Measurements from ENCODE around the gene AQP1.

The AQP1 gene

DNA sequence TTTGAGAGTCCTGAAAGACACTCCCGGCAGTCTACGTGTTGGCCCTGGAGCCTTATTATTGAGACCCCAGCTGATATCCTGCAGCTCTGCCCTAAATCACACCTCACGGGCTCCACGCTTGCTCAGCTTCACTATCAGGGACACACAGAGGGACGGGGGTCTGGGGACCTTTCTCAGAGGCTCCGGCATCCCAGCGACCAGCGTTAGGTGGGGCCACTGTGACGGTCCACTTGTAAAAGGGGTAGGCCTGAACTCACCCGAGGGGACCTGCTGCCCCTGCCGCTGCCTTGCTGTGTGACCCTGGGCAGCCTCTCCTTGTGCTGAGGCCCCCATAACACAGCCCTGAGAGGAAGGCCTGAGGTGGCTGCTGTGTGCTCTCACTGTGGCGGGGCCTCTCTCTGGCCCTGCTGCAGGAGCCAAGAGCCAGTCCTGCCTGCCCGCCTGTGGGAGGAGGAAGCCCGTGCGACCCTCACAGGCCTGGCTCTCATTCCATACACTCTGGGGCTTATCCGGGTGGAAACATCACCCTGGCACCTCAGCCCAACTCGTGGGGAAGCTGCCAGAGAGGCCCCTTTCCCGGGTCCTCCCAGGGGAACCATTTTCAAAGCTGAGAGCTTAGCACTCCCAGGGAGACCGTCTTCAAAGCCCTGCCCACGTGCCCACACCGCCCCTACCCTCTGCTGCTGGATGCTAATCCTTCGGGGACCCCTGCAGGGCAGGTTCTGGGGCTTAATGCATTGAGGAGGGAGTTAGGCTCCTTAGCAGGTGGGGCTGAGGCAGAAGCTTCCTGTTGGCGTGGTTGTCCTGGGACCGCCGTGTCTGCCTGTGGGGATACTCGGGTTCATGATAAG lies 21.7 kb downstream of the AQP1 start:
- in situ Hi-C loops (cut with MboI; ENCODE audit: low sequenced_read_pairs) = no loop called here

DNA sequence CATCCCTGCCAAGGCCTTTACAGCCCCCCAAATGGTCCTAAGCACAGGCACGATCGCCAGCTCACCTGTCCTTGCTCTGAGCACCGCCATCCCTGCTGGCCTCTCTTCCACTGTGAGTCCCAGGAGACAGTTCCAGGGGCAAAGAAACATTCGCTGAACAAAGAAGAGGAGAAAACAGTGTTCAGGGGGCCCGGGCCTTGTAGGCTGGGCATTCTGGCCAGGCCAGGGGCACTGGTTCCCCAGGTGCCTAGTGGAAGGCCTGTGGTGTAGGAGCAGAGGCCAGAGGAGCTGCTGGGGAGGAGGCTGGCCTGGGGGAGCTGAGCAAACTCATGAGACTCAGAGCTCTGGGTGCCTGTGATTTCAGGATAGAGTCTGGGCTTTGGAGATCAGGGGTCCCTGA lies 22.6 kb downstream of the AQP1 start:
- in situ Hi-C loops (cut with MboI; ENCODE audit: low sequenced_read_pairs) = no loop called here

DNA sequence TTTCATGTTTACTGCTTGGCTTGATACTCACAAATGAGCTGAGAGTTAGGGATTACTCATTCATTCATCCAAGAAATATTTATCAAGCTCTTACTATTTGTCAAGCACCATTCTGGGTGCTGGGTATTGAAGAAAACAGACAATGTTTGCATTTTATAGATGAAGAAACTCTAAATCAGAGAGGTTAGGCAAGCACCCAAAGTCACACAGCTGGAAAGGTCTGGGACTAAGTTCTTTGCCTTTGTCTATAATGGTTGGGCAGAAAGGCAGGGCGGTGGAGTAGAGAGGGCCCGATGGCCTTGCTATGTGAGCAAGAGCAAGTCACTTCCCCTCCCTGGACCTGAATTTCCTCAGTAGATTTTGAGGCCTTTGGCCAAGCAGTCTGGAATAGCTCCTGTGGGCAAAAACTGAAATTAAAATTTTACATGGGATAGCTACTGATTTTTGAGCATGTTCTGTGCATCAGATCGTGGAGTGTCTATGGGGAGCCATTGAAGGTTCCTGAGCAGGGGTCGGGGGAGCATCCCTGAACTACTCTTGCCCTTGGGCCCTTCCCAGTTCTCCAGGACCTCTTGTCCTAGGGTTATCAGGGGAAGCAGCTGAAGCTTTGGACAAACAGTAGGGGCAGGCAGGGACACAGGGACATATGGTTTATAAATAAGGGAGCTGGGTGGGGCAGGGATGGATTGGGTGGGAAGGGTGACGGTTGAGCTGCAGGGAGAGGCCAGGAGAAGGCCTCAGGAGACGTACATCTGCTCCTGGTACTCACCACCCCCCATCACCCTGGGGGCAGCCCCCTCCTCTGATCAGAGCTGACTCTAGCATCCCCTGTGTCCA lies 23.3 kb downstream of the AQP1 start:
- in situ Hi-C loops (cut with MboI; ENCODE audit: low sequenced_read_pairs) = no loop called here

DNA sequence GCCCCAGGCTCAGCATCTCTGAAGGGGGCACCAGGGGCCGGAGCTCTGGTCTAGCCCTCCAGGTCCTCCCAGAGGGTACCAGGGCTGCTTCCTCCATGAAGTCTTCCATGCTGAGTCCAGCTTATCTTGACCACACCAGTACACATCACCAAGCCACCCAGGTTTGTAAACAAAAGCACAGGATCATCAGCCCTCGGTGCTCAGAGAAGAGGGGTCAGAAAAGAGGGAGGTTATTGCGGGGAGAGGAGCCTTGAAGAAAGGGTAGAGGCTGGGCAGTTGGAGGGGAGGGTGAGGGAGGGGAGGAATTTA lies 23.9 kb downstream of the AQP1 start:
- in situ Hi-C loops (cut with MboI; ENCODE audit: low sequenced_read_pairs) = no loop called here

DNA sequence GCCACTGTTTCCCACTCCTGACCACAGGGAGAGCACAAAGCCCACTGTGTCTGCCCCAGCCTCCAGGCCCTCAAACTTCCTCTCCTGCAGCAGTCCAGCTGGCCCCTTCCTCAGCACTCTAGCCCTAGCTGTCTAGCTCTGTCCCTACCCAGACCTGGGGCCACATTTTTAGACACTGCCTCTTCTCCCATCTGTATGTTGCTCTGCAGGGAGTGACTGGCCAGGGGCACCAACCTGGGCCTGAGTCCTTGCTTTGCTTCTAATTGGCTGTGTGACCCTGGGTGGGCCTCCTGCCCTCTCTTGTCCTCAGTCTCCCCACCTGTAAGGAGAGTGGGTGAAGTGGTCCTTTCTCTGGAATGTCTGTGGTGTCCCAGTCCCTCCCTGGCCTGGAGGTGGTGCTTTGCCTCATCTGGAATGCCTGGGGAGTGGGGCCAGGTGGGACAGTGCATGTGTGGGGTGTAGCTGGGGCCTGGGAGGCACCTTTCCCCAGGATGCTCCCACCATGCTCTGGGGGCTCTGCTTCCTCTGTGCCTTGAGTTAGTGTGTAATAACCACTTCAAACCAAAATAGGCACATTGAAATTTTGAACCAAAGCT lies 25.1 kb downstream of the AQP1 start:
- in situ Hi-C loops (cut with MboI; ENCODE audit: low sequenced_read_pairs) = no loop called here

DNA sequence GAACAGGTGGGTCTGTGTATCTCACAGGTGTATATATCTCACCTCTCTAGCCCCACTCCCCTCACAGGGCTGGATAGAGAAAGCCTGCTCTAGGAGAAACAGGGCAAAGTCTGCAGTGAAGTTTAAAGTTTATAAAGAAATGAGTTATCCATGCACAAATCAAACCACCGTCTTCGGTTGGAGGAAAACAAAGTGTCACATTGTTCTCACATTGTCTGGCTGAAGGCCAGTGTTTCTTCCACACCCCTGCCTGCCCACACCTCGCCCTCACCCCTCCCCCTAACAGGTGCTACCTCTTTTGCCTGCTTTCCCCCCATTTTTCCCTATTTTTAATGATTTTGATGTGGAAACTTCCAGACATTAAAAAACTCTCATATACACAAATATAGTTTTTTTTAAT lies 25.8 kb downstream of the AQP1 start:
- in situ Hi-C loops (cut with MboI; ENCODE audit: low sequenced_read_pairs) = no loop called here

DNA sequence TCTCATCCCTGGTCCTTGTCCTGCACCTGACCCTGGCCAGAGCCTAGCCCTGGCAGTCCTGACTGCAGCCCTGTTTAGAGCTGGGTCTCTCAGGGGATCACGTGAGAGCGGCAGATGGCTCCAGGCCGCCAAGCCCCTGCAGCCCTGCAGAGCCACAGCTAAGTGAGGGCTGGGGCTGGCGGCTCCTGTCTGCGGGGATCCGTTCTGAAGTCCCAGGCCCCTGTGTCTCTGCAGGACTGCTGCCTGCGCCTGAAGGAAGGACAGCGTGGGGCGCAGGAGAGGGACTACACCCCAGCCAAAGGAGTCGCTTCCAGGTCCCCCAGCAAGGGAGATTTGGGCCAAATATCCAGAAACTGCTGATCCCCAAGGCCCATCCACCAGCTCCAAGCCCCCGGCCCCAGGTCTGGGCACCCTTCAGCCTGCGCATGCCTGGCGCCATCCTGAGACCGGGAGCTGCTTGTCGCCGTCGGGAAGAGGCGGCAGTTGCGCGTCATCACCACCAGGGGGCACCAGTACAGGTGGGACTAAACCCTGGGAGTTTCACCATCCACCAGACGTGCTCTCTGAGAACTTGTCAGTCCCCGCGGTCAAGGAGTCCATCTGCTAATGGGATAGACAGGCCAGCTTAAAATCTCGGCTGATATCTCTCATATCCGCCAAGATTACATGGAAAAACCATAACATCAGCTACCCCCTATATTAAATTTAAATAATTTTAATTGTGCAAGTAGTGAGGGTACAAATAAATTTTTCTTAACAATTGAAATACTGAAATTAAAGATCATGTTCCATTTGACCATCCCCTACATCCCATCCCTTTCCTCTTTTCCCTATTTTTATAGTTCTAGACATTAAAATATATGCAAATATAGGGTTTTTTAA lies 27.0 kb downstream of the AQP1 start:
- in situ Hi-C loops (cut with MboI; ENCODE audit: low sequenced_read_pairs) = no loop called here

DNA sequence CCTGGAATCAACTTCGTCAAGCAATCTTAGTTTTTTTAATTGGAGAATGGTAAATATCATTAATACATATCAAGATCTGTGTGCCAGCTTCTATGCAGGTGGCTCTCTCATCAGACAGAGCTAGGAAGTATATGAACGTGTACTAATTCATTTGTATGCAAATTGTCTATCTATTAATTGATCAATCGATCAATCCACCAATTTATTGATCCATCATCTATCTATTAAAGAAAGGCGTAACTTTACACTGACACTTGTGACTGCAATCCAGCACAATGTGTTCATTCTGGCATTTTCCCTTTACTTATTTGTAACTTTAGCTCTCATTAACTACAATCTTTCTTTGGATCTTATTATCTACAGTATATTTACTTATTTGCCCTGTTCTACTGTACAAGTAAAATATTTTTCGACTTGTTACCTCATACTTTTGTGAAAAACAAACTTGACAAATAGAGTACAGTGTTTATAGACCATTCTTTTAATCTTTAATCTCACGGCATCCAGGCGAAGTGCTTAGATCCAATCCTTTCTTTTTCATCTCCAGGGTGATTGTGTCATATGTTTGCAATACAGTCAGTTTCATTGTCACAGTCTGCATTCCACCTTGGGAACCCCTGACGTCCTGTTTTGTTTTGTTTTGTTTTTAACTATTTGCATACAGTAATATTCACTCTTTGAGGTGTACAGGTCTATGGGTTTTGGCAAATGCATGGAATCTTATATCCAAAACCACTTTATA lies 30.1 kb downstream of the AQP1 start:
- in situ Hi-C loops (cut with MboI; ENCODE audit: low sequenced_read_pairs) = no loop called here

DNA sequence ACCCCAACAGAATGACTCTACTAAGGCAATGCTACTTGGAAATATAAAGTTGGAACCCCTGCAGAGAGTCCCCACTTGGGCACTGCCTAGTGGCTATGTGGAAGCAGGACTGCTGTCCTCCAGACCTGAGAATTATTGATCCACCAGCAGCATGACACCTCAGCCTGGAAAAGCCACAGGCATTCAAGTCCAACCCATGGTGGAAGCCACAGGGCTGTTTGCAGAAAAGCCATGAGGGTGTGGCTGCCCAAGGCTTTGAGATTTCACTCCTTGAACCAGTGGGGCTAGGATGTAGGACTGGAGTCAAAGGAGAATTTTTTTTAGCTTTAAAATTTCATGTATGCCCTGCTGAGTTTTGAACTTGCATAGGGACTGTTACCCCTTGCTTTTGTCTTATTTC lies 38.5 kb downstream of the AQP1 start:
- in situ Hi-C loops (cut with MboI; ENCODE audit: low sequenced_read_pairs) = no loop called here

DNA sequence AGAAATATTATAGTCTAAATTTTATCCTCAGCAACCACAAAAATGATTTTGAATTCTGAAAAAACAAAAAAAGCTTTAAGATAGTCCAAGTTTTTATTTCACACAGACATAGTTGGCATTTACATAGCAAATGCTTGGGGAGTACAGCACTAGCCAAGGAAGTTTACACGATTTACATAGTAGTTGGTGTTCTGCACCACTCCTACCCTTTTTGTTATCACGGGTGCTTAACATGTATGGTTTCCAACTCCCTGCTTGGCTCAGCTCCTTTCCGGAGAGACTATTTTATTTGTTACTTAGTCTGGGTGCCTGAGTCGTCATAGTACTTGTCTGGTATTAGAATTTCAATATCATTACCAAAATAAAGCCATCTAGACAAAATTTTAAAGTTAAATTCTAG lies 43.3 kb downstream of the AQP1 start:
- in situ Hi-C loops (cut with MboI; ENCODE audit: low sequenced_read_pairs) = no loop called here

DNA sequence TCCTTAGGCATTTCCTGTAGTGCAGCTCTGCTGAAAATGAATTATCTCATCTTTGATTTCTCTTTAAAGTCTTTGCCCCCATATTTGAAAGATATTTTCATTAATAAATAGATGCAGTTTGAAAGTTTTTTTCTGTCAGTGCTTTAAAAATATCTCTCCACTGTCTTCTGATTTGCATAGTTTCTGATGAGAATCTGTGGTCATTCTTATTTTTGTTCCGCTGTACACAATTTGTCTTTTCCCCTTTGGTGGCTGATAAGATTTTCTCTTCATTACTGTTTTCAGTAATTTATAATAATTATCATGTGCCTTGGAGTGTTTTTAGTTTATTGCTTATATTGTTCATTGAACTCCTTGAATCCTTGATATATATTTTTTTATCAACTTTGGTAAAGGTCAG lies 45.1 kb downstream of the AQP1 start:
- in situ Hi-C loops (cut with MboI; ENCODE audit: low sequenced_read_pairs) = no loop called here

DNA sequence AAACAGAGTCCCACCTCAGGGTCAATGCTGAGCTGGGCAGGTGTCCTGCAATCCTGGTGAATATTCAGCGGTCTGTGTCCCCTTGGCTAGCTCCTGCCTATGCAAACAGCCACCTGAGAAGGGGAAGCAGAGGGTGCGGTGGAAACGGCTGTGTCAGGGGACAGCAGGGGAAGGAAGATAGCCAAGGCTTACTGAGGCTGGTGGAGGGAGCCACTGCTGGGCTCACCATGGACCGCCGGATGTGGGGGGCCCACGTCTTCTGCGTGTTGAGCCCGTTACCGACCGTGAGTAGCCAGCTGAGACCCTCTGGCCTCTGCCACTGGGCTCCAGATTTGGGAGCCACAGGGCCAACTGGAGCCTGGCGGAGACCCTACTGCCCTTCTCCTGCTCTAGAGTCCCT lies 52.2 kb downstream of the AQP1 start, which contains the start of gene GHRHR:
TSS of gene GHRHR (plus strand) at position 112 of the 400 bp plus-strand sequence. CDS start at position 228, 116 bp downstream.
- in situ Hi-C loops (cut with MboI; ENCODE audit: low sequenced_read_pairs) = no loop called here

DNA sequence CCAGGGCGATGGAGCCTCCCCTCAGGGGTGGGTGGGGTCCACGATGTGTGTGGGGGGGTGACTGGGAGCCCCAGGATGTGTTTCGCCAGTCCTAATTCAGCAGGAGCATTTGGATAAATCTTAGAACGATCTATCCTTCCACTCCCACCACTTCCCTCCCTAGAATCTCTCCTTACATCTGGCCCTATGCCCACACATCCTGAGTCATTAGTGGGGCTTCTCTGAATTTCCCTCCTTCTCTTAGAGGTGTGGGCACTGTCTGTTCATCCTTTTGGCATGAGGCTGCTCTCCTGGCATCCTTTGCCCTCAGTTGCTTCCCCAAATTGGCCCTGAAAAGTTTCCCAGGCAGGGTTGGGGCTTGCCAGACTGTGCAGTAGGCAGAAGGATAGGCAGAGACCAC lies 53.7 kb downstream of the AQP1 start:
- in situ Hi-C loops (cut with MboI; ENCODE audit: low sequenced_read_pairs) = no loop called here

DNA sequence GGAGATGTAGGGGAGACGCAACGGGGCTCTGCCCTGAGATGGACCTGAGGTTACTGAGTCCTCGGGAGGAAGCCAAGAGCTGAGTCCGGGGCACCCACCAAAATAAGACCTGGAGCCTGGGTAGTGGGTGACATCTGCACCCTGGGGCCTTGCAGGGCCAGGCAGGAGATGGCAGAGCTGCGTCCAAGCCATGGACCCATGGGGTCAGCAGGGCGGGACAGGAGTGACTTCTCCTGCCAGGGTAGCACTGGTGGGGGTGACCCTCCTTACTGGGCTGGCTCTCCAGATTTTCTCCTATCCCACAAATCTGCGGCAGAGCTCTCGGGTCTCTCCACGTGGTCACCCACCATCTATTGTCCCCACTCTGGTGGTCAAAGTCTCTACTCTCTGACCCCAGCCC lies 54.2 kb downstream of the AQP1 start:
- in situ Hi-C loops (cut with MboI; ENCODE audit: low sequenced_read_pairs) = no loop called here

DNA sequence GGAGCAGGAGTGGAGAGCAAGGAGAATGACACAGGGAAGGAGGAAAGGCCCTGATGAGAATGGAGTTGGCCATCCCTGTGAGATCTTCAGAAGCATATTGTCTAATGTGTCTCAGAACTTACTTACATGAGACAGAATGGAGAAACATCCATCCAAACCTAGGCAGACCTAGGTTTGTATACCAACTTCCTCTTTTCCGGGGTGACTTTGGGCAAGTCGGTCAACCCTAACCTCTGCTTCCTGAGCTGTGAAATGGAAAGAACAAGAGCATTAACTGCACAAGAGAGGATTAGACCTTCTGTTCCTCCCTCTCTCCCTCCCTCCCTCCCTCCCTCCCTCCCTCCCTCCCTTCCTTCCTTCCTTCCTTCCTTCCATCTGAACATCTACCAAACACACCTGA lies 56.6 kb downstream of the AQP1 start:
- in situ Hi-C loops (cut with MboI; ENCODE audit: low sequenced_read_pairs) = no loop called here

DNA sequence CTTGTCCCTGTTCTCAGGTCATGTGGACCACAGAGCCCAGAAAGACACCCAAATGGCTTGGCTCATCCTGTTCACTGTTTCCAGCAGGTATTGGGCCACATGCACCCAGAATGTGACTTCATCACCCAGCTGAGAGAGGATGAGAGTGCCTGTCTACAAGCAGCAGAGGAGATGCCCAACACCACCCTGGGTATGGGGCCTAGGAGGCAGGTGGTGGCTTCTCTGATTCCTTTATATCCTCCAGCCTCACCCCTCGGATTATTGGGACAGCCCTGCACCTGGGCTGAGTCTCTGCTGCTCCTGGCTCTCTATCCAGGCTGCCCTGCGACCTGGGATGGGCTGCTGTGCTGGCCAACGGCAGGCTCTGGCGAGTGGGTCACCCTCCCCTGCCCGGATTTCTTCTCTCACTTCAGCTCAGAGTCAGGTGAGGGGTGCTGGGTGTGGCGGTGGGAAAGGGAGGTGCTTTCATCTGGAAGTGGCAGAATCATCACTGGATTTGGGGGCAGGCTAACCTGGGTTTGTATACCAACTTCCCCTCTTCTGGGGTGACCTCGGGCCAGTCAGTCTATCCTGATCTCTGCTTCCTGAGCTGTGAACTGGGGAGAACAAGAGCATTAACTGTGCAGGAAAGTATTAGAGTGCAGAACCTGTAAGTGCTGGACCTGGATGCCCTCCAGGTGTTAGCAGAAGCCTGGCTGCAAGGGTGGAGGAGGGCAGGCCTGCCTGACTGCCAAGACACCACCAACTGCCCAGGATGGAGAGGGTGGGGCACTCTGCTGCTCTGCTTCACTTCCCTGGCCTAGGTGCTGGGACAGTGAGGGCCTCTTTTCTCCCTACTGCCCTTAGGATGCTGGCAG lies 57.3 kb downstream of the AQP1 start:
- in situ Hi-C loops (cut with MboI; ENCODE audit: low sequenced_read_pairs) = no loop called here

DNA sequence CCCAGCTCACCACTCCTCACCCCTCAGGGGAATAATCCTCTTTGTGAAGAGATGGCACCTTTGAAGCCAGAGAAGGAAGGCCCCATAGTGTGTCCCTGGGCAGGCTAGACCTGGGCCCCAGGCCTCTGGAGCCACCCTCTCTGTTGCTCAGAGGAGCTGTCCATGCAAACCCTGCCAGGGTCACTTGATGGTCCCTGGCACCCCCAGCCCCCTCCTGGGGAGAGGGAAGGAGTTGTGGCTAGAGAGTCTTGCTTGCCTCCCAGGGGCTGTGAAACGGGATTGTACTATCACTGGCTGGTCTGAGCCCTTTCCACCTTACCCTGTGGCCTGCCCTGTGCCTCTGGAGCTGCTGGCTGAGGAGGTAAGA lies 57.9 kb downstream of the AQP1 start:
- in situ Hi-C loops (cut with MboI; ENCODE audit: low sequenced_read_pairs) = no loop called here

DNA sequence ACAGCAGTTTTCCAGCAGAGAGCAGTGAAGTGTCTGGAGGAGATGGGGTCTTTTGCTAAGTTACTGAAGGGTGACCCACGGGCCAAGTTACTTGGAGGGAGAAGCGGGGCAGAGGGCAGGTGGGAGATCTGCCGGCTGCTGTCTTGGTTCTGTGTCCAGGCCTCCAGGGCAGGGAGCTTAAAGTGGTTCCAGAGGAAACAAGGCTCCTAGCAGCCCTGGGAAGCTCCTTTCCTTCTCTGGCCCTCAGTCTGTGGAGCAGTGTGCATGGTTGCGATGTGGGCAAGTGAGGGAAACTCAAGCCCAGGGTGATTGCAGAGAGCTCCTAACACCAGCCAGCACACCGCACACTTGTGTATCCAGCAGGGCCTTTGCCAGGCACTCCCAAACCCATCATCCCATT lies 58.4 kb downstream of the AQP1 start:
- in situ Hi-C loops (cut with MboI; ENCODE audit: low sequenced_read_pairs) = loop anchor here (10.0 kb wide), 1 partner anchor 165 kb away; no protein-coding TSS in a partner anchor

DNA sequence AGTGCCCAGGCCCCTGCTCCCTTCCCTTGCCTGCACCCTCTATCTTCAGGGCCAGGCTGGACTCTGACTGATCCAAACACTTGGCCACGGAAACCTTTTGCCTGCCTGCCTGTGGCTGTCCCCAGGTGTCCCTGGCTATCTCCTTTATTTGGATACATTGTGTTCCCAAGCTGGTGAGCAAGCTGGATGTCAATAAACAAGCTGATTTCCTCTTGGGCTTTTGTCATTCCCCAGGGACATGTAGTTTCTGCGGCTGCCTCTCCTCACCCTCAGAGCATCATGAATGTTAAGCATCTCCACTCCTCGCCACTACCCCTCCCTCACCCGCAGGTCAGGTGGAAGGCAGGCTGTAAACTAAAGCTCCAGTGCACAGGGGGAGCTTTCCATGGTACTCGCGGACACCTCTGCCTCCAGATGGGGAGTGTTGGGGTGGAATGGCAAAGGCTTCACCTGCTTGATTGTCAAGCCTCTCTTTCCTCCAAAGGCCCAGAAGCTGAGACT lies 59.0 kb downstream of the AQP1 start:
- in situ Hi-C loops (cut with MboI; ENCODE audit: low sequenced_read_pairs) = loop anchor here (10.0 kb wide), 1 partner anchor 166 kb away; no protein-coding TSS in a partner anchor

Data from HL-60/S4 (cell line).